ENCODE data around the gene HEPACAM.

Gene HEPACAM

DNA sequence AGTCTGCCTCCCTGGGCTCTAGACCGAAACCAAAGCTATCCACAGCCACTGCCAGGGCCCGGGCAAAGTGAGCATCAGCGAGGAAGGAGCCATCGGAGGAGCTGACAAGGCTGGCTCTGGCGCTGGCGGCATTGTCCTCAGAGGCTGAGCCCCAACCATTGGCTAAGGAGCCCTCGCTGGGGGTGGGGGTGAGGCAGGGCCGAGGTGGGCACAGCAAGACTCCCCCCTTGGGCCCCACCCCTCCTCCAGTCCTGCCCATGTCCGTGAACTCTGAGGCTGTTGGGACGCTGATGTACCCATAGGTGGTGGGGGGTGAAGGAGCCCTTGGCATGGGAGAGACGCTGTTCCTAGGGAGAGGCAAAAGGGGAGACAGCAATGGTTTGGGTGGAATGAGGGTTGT is 49.4 kb downstream of the HEPACAM start:
- DNase-seq (ENCODE audit: low spot score) = no peak

DNA sequence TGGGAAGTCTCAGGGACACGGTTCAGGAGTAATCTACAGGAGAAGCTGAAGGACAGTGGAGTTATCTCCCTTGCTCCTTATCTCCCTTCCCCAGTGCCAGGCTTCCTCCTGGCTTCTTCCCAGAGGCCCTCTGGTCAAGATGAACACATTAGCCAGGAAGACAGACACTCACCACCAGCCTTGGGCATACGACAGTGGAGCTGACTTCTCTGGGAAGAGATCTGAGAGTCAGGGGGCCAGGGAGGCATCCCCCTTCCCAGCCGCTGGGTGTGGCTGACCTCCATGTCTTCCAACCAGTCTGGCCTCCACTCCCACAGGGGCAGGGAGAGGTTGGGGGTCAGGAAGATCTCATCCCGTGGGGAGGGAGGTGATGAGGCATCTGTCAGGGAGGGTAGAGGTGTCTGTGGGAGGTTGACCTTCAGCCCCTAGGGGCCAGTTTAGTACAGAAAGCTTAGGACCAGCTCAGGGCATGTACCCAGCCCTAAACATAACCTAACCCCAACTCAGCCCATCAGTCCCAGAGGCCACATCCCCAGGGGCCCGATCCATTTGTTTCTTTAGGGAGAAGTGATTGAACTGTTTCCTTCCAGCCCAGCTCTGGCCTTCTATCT is 50.9 kb downstream of the HEPACAM start:
- no peak for DNase-seq (ENCODE audit: low spot score)

DNA sequence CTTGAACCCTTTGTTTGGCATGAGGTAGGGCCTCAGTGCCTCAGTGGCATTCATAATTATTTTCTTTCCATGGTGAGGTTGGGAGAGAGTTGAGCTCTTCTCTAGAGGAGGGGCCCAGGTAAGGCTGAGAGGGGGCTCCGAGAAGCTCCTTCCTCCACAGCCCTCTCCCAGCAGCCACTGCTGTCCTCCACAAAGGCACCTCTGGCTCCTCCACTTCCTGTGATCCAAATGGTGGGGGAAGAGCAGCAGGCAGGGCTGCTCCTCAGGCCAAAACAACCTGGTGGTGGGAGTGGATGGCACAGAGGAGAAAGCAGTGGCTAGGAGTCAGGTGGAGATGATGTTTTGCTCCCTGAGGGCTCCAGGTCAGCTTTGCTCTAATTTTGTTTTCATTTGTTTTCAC is 51.5 kb downstream of the HEPACAM start:
- no peak for DNase-seq (ENCODE audit: low spot score)

DNA sequence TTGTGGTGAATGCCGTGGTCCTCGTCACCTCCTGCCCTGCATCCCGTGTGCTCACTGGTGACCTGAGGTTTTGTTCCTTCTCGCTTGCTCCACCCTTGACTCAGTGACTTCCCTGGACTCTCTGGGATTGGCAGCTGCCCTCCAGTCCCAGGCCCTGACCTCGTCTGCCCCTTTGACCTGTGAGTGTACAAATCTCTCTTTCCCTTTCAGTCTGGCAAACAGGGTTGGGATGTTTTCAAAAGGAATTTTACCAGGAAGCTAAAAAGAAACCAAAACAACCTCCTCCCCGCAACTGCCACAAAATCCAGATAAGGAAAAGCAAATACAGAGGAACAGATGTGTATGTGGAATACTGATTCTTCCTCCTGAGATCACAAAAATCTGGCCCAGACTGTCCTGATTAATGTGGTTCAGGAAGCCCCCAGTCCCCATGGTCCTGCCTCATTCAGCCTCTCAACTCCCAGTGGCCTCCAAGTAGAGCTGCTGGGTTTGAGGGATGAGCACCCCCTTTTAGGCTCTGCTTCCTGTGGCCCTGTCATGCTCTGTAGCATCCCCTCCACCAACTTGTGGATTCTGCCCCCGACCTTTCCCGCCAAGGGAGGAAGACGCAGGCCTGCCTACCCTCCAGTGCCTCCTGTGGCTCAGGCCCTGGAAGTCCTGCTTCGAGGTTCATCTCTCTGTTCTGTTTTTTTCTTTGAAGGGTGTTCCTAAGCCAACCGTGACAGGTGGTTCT is 53.3 kb downstream of the HEPACAM start:
- no peak for DNase-seq (ENCODE audit: low spot score)

DNA sequence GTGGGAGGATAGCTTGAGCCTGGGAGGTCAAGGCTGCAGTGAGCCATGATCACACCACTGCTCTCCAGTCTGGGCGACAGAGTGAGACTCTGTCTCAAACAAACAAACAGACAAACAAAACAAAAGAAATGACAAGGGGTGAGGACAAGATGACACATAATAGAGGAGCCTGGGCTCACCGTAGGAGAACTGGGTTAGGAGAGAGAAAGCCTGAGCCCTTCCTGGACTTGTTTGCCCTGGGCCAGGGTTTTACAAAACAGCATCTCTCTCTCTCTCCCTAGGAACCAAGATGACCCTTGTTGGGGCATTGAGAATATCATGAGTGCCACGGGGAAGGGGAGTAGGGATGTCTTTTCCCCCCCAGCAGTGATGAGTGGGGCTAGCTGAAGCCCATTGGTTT is 54.9 kb downstream of the HEPACAM start:
- DNase-seq (ENCODE audit: low spot score) = no peak

DNA sequence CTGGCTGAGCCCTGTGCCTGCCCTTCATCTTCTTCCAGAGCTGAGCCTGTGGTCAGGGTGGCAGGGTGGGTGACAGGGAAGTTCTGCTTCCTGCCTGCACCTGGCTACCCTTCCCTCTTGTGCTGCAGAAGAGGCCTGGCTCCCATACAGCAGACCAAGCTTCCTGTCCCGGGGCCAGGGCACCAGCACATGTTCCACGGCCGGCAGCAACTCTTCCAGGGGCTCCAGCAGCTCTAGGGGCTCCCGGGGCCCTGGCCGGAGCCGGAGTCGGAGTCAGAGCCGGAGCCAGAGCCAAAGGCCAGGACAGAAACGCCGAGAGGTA is 55.6 kb downstream of the HEPACAM start:
- DNase-seq (ENCODE audit: low spot score) = no peak

DNA sequence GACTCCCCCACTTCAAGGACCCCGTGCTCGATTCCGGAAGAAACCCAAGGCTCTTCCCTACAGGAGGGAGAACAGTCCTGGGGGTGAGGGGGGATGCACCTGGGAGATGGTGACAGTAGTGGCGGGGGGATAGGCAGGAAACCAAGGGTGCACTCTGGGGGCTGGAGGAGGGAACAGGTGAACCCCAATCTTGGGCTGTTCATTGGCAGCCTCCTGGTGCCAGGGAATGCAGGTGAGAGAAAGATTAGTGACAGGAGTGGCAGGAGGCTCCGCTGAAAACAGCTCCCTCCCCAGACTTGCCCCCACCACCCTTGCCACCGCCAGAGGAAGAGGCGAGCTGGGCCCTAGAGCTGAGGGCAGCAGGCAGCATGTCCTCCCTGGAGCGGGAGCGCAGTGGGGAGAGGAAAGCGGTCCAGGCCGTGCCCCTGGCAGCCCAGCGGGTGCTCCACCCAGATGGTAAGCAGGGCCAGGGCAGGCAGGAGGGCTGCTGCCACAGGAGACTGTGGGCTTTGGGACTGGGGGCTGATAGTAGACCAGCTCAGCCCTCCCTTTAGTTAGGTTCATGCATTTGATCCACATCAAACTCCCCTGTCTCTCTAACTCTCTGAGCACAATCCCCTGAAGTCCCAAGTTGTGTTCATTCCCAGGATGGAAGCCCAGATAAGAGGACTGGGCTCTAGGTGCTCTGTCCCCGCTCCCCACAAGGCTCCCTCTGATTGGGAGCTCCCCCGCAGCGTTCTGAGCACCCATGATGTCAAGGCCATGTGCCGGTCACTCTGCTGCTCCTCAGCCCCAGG is 56.2 kb downstream of the HEPACAM start:
- DNase-seq (ENCODE audit: low spot score) = no peak

DNA sequence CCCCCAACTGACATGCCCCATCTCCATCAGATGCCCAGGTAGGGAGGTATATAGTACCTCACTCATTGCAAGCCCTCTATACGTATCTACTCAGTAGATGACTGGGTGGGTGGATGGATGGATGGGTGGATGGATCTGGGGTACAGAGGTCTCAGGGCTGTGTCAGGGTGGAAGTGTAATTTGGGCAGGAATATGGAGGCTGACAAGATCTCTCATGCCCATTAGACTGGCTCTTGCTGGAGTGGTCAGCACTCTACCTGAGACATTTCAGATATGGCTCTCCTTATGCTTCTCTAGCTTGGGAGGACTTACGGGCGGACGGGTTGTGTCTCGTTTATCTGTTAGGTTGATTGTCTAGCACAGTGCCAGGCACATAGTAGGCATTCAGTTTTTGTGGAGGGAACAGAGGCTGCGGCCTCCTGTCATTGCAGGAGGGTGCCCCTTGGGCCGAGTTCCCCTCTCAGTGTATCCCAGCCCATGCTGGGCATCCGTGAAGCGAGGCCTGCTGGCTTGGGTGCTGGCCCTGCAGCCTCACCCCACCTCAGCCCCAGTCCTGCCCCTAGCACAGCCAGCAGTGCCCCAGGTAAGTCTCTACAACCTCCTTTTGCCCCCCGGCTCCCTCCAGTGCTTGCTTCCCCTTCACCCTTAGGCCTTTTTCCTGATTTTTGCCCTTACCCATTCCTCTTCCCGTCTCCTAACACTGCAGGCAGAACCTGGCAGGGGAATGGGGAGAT is 56.9 kb downstream of the HEPACAM start:
- DNase-seq (ENCODE audit: low spot score) = no peak

DNA sequence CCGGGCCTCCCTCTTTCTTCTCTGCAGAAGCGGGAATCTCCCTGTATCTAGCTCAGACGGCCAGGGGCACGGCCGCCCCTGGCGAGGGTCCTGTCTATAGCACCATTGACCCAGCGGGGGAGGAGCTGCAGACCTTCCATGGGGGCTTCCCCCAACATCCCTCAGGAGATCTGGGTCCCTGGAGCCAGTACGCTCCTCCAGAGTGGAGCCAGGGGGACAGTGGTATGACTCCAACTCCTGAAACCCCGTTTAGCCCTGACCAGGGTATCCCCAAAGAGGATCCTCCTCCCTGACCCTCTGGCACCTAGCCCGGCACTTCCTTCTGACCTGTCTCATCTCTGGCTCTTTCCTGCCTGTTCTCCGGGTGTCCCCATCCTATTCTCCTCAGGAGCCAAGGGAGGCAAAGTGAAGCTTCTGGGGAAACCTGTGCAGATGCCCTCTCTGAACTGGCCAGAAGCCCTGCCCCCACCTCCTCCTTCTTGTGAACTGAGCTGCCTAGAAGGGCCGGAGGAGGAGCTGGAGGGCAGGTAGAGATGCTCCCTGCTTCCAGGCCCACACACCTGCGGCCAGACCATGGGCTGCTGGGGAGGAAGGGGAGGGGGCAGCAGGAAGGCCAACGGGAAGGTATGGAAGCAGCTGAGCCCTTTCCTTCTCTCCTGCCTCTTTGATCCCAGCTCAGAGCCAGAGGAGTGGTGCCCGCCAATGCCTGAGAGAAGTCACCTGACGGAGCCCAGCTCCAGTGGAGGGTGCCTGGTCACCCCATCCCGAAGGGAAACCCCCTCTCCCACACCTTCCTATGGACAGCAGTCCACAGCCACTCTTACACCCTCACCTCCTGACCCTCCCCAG is 57.7 kb downstream of the HEPACAM start:
- no peak for DNase-seq (ENCODE audit: low spot score)

DNA sequence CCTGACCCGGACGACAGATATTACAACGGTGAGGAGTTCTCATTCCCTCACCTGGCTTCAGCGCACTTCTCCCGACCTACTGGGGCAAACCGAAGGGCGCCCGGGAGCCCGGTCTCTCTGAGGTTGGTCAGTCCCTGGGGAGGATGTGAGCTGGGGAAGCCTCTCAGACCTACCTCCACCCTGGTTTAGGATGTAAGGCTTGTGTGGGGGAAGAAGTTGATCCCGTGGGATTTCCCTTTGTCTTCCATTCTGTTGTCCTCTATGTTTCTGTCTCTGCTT is 58.3 kb downstream of the HEPACAM start:
- DNase-seq (ENCODE audit: low spot score) = no peak

DNA sequence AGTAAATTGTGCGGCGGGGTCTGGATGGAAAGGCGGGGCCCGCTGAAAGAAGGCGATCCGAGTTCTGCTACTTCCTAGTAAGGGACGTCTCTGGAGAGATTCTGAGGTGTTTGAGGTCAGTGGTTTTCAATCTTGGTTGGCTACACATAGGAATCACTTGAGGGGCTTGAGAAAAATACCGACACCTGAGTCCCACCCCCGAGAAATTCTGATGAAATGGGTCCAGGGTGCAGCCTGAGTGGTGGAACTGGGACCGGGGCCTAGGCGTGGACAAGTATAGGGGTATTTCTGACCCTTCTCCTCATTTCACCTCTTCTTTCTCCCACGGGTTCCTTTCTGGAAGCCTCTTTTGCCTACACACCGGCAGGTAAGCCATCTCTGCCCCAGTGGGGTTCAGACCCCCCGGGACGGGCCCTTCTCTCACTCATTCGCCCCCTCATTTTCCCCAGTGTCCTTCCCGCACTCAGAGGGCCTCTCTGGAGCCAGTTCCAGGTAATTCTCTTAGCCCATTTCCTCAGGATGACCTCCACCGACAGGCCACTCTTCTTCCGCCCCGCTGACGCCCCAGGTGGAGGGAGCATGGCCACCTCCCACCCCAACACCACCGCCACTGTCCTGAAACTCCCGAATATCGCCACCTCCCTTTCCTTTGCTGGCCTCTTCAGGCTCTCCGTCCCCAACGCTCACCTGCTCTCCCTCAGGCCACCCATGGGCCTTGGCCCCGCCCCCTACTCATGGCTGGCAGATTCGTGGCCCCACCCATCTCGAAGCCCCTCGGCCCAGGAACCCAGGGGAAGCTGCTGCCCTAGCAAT is 58.8 kb downstream of the HEPACAM start:
- no peak for DNase-seq (ENCODE audit: low spot score)

DNA sequence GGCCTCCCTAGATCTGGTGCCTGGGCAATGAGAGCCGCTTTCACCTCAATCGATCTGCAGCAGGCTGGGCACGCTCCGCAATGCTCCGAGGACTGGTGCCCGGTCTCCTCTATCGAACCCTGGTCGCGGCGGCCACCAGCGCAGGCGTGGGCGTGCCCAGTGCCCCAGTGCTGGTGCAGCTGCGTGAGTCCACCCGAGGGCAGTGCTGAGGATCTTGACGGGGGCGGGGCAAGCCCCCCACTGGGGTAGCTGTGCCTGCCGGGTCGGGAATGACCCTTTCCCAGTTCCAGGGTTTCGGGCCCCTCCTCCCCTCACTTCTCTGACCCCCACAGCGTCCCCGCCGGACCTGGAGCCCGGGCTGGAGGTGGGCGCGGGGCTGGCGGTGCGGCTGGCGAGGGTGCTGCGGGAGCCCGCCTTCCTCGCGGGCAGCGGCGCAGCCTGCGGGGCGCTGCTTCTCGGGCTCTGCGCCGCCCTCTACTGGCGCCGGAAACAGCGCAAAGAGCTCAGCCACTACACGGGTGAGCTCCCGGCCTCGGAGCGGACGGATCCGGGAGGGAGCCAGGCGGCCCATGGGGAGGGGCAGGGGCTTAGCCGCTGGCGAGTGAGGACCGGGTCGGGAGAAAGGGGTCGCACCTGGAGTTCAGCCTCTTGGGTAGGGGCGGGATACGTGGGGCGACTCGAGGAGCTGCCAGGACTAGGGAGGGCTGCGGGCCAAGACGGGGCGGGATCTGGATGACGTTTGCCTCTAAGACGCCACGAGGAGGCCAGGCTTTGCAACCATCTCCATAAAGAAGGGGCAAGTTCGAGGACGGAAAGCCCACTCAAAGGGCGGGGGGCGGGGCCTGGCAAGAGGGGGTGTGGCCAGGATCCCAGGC is 59.7 kb downstream of the HEPACAM start:
- peak; percentile 76 for DNase-seq (ENCODE audit: low spot score)

DNA sequence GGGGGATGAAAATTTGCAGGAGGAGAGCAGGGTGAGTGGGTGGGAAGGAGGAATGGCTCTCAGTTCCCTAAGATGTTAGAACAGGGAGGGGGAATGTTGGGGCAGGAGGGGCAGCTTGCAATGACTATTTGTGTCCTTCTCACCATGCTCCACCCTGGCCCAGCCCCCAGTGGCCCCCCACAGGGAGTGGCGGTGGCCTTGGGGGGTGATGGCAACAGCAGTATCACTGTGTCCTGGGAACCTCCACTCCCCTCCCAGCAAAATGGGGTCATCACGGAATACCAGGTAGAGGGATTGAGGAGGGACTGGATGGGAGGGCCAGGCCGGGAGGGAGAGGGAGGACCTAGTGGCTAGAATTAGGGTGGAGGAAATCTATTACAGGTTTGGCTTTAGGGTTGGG is 60.4 kb downstream of the HEPACAM start:
- no peak for DNase-seq (ENCODE audit: low spot score)

DNA sequence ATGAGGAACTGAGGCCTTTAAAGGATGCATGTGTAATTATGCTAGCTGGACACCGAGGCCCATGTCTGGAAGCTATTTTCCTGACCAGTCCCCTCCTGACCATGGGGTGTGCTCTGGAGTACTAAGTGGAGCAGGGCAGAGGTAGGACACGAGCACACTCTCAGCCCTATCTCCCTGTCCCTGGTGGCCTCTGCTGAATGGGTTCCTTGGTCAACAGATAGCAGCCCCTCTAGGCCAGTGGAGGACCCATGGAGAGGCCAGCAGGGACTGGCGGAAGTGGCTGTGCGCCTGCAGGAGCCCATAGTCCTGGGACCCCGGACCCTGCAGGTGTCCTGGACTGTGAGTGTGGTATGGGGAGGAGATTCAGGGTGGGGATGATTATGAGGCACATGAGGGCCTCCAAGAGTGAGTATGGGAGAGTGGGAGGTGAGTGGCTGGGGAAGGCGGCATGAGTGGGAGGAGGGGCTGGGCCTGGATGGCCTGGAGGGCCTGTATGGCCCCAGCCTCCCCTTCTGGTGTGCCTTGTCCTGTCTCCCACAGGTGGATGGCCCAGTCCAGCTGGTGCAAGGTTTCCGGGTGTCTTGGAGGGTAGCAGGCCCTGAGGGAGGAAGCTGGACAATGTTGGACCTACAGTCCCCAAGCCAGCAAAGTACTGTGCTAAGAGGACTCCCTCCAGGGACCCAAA is 61.1 kb downstream of the HEPACAM start:
- DNase-seq (ENCODE audit: low spot score) = no peak

DNA sequence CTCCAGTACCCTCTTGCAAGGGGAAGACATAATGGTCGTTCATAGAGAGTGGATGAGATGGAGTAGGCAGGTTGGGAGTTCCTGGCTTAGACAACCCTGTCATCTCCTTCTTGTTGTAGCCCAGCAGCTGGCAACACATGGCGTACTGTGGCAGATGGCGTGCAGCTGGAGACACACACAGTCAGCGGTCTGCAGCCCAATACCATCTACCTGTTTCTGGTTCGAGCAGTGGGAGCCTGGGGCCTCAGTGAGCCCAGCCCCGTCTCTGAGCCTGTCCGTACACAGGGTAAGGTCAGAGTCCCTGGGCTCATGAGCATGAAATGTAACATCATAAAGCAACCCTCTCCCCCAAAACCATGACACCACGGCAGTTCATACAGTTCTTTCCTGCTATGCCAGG is 61.9 kb downstream of the HEPACAM start:
- no peak for DNase-seq (ENCODE audit: low spot score)

DNA sequence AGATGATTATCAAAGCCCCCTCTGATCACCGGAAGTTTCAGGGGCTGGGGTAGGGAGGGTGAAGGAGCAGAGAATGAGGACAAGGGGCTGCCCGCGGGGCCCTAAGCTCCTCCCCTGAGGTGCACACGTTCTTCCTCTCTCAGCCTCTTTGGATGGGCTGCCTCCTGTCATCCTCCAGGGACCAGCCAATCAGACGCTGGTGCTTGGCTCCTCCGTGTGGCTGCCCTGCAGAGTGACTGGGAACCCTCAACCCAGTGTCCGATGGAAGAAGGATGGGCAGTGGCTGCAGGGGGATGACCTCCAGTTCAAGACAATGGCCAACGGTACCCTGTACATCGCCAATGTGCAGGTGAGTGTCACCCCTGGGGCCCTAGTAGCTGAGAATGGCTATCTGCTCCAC is 63.1 kb downstream of the HEPACAM start:
- no peak for DNase-seq (ENCODE audit: low spot score)

DNA sequence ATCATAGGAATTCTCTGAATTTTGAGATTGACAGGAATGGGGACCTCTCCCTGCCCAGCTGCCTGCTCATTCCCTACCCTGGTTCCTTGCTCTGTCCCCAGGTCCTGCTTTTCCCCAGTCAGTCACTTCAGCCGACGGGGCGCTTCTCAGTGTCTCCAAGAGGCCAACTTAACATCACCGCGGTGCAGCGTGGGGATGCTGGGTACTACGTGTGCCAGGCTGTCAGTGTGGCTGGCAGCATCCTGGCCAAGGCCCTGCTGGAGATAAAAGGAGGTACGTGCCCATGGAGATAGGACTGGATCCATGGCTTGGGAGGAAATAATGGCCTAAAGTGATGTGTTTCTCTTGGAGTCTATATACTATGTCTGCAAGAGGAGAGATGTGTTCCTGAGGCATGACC is 63.6 kb downstream of the HEPACAM start:
- no peak for DNase-seq (ENCODE audit: low spot score)

DNA sequence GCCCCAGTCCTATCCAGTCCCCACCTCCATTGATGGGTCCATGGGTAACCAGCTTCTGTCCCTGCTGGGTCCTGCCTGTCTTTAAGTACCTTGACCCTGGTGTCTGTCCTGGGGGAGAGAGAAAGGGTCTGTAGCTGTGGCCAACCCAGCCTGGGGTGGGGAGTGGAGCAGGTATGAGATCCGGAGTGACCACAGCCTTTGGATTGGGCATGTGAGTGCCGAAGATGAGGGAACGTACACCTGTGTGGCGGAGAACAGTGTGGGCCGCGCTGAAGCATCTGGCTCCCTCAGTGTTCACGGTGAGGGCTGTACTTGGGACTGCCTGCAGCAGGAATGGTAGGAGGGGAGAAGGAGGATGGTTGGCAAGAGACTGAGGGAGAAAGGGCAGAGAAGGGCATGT is 65.4 kb downstream of the HEPACAM start:
- no peak for DNase-seq (ENCODE audit: low spot score)

DNA sequence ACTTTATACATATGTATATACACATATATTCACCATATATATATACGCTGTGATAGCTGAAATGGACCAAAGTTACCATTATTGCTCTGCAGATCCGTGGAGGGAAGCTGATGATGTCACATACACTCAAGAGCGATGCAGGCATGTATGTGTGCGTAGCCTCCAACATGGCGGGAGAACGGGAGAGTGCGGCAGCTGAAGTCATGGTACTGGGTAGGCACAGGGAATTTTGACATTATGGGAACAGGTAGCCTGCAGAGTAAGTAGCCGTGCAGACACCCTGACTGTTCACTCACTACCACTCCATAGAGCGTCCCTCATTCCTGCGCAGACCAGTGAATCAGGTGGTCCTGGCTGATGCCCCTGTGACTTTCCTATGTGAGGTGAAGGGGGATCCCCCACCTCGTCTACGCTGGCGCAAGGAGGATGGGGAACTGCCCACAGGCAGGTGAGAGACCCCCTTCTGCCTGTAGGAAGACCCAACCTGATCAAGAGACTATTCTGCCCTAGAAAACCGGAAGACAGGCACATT is 65.9 kb downstream of the HEPACAM start:
- no peak for DNase-seq (ENCODE audit: low spot score)
